GM18517 (cell line): ENCODE measurements around the gene SPINT2.
"Not testable (repeated sequence)": the region's sequence is repeated elsewhere in the genome, so short reads cannot be mapped to it uniquely, and the experiment has no call there.

Experiments used
- ATAC-seq: cut with Tn5 transposase; IDR thresholded peaks from one replicate; pipeline ENCODE4 v1.9.1; 2021; ENCODE audit warnings: mild to moderate bottlenecking, moderate library complexity; ENCODE audit not compliant: unreplicated experiment

SPINT2 gene, protein sequence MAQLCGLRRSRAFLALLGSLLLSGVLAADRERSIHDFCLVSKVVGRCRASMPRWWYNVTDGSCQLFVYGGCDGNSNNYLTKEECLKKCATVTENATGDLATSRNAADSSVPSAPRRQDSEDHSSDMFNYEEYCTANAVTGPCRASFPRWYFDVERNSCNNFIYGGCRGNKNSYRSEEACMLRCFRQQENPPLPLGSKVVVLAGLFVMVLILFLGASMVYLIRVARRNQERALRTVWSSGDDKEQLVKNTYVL

DNA sequence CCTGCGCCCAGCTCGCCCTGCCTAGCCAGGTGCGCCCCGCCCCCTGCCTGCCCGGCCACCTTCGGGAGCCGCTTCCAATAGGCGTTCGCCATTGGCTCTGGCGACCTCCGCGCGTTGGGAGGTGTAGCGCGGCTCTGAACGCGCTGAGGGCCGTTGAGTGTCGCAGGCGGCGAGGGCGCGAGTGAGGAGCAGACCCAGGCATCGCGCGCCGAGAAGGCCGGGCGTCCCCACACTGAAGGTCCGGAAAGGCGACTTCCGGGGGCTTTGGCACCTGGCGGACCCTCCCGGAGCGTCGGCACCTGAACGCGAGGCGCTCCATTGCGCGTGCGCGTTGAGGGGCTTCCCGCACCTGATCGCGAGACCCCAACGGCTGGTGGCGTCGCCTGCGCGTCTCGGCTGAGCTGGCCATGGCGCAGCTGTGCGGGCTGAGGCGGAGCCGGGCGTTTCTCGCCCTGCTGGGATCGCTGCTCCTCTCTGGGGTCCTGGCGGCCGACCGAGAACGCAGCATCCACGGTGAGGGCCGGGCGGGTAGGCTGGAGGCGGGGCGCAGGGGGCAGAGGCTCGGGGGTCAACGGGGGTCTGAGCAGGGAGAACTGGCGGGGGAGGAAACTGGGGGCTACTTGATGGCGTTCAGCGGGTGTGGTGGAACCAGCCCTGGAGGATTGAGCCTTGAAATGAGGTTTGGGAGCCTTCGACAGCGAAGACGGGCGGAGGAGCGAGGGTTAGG is at the start of gene SPINT2:
TSS of gene SPINT2 (plus strand) at position 88 of the 727 bp plus-strand sequence. CDS start at position 408, 320 bp downstream.
- ATAC-seq: no peak

DNA sequence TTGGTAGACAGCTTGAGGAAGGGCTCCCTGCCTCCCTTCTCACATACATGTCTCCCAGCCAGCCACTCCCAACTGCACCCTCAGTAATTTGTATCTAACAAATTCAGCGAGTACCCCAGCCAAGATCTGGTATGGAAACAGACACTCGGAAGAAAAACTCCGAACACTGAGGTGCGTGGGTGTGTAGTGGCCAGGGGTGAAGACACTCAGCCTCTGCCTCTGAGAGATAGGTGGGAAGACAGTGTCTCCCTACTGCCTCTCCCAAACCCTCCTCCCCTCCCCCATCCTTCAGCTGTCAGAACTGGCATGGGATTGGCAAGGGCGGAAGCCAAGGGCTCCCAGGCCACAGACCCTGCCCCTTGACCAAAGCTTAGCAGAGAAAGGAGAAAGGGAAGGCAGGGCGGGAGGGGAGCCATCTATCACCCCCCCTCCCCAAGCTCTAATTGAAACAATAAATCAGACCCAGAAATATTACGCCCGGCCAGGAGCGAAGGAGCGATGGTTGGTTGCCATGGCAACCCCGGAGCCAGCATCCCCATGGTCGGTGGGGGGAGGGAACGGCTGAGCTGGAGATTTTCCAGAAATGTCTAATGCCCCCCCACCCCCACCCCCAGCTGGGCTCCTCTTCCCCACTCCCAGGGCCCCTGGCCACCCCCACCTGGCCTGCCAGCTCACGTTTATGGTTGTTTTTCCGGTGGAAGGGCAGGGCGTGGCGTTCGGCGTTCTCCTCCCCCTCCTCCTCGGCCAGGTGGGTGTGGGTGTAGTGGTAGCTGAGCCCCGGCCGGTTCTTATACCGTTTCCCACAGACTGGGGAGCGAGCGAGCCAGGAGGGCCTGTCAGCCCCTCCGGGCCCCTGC is 47.4 kb upstream of the SPINT2 start:
- ATAC-seq: no peak

DNA sequence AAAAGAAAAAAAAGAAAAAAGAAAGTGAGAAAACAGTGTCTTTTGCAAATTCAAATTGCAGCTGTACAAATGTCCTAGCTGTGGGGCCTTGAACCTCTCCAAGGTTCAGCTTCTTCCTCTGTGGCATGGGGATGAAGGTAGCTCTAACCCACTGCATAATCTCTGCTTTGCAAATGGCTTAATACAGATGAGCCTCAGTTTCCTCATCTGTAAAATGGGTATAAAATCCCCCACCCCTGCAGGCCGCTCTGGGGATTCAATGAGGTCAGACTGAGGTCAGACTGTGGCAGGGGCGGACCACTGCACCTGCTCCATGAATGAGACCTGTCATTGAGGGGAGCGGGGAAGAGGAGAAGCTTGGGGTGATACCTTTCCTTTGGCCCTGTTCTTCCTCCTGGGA is 46.2 kb upstream of the SPINT2 start:
- ATAC-seq: no peak

DNA sequence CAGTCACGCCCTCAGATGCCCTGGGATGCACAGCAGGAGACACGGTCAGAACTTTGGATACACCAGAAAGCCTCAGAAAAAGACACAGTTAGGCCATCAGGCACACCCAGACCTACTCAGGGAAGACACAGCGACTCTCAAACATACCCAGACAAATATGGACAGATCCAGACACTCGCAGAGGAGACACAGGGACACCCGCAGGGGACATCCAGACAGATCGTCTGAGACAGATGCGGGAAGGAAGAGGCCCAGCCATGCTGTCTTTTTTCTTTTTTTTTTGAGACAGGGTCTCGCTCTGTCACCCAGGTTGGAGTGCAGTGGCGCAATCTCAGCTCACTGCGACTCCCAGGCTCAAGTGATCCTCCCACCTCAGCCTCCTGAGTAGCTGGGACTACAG is 45.2 kb upstream of the SPINT2 start:
- no peak for ATAC-seq

DNA sequence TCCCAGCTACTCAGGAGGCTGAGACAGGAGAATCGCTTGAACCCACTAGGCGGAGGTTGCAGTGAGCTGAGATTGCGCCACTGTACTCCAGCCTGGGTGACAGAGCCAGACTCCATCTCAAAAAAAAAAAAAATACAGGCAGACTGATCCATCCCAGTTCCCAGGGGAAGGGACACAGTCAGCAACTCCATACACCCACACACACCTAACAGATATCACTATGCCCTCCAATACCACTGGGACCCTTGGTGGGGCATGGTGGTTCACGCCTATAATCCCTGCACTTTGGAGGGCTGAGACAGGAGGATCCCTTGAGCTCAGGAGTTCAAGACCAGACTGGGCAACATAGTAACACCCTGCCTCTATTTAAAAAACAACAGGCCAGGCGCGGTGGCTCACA is 43.0 kb upstream of the SPINT2 start:
- ATAC-seq: no peak

DNA sequence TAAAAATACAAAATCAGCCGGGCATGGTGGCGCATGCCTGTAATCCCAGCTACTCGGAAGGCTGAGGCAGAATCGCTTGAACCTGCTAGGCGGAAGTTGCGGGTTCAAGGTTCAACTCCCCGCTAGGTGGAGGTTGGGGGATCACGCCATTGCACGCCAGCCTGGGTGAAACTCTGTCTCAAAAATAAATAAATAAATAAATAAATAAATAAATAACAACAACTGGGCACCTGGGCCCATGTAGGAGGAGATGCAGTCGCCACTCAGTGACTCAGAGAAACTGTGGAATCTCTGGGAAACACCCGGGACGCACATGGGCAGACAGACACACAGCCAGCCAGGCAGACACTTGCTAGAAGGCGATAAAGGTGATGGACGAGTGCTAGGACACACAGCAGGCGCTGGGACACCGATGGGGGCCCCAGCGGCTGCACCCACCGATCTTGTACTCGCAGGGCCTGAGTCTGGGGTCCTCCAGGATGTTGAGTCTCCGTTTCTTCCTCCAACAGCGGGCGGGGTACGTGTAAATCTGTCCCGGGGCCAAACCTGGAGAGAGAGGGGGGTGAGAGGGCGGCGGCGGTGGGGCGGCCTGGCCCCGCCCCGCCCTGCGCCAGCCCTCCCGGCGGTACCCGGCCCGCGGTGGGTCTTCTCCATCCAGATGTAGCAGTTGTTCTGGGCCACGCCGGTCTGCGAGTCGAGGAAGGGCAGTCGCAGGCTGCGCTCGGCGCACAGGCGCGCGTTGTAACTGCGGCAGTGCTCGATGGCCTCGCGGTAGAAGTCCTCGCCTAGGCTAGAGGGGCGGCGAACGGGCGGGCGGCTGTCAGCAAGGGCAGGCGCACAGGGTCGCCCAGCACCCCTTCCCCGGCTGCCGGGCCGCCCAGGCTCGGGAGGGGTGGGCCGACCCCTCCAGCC is 42.2 kb upstream of the SPINT2 start:
- no peak for ATAC-seq

DNA sequence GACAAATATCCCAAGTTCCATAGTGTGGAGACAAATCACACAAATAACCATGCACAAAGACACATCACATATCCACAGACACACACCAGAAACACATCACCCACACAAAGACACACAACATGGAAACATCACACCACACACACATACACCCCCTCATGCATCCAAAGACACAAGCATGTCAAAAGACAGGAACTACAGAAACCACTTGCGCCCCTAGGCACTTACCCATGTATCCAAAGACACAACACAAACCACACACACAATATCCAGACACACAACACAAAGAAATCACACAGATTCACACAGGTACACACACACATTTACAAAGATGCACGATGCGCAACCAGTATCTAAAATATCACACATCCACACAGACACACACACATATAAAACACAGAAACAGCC is 41.3 kb upstream of the SPINT2 start:
- ATAC-seq: no peak

DNA sequence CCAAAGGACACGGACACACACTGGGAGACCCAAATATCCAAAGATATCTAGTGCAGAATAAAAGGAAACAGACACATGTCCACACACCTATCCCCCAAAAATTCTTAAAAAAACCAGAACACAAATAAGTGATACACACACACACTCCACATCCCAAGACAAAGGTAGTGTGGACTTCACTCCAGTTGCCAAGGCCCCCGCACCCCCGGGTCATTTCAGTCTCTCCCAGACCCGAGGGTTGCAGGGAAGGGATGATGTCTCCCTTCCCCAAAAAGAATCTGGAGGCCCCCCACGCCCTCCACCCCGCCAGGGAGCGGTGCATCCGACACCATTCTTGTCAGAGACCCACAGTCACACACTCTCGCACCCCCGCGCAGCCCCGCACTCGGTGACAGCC is 40.8 kb upstream of the SPINT2 start:
- no peak for ATAC-seq

DNA sequence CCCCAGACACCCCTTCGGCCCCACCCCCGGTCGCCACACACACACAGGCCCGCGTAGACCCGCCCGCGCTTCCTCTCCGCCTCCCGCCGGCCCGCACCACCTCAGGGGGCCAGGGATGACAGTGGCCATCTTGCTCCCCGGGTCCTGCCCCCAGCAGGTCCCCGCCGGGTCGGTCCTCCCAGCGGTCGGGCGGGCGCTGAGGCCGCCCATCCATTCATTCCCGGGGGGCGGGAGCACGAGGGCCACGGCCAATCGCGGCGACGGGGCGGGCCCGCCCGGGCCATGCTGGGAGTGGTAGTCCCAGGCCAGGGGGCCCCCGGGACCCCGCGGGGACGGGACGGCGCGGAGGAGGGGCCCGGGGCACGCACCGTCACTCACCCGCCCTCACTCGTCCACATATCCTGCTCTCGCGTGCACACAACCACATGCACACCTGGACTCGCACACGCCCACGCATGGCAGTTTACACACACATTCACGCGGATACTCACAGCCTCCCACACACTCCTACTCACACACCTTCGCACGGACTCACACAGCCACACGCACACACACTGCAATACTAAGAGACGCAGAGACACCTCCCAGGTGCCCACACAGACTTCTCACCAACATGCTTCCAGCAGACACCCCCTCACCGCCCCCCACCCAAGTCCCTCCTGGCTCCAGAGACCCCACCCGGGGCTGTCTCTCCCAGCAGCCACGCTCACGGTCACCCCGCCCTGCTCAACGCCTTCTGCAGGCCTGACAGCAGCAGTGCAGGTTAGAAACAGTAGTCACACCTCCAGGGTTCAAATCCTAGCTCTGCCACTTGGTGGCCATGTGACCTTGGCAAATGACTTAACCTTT is 40.1 kb upstream of the SPINT2 start, which contains the start of gene DPF1:
TSS of gene DPF1 (minus strand) at position 209 of the 849 bp plus-strand sequence. CDS start at position 129, 80 bp downstream.
- ATAC-seq: no peak

DNA sequence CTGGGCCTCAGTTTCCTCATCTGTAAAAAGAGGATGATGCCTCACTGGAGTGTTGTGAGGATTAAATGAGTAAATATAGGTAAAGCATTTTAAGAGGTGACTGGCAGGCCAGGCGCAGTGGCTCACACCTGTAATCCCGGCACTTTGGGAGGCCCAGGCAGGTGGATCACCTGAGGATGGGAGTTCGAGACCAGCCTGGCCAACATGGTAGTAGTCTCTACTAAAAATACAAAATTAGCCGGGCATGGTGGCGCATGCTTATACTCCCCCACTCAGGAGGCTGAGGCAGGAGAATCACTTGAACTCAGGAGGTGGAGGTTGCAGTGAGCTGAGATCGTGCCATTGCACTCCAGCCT is 39.5 kb upstream of the SPINT2 start:
- not testable (repeated sequence) for ATAC-seq

DNA sequence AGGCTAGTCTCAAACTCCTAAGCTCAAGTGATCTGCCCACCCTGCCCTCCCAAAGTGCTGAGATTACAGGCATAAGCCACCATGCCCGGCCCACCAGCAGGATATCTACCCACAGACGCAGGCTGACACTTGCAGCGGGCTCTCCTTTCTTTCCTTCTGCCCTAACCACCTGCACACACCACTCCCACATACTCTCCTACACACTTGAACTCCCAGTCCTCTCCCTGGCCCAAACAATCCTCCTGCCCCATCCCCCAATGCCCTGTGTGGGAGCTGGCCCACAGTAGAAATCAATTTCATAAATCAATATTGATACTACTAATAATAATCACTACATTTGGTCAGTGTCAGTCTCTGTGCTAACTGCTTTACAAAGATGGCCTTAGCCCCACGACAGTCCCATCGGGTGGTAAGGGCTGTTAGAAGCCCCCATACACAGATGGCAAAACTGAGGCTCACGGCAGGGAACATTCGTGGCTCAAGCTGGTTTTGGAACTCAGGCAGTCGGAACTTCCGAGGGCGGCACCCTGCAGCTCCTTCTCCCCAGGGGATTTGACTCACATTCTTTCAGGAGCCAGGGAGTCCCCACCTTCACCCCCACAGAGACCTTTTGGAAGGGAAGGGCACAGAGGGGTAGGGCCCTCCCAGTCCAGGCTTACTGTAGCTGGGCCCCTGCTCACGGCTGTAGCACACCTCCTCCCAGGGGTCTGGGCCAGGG is 36.9 kb upstream of the SPINT2 start:
- ATAC-seq: no peak

DNA sequence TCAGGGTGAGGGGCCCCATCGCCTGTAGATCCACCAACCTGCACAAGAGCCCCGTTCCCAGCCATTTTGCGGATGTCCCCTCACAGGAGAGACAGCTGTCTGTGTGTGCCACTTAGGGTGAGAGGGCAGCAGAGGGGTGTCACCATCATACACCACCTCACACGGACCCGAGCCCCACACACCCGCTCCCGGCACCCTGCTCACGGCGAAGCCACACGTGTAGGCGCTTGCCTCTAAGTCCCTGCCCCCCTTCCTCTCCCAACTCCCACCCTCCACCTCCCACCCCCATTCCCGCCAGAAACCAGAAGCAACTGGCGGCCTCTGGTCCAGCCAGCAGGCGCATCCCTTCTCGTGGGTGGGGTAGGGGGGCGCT is 36.4 kb upstream of the SPINT2 start:
- ATAC-seq: no peak

DNA sequence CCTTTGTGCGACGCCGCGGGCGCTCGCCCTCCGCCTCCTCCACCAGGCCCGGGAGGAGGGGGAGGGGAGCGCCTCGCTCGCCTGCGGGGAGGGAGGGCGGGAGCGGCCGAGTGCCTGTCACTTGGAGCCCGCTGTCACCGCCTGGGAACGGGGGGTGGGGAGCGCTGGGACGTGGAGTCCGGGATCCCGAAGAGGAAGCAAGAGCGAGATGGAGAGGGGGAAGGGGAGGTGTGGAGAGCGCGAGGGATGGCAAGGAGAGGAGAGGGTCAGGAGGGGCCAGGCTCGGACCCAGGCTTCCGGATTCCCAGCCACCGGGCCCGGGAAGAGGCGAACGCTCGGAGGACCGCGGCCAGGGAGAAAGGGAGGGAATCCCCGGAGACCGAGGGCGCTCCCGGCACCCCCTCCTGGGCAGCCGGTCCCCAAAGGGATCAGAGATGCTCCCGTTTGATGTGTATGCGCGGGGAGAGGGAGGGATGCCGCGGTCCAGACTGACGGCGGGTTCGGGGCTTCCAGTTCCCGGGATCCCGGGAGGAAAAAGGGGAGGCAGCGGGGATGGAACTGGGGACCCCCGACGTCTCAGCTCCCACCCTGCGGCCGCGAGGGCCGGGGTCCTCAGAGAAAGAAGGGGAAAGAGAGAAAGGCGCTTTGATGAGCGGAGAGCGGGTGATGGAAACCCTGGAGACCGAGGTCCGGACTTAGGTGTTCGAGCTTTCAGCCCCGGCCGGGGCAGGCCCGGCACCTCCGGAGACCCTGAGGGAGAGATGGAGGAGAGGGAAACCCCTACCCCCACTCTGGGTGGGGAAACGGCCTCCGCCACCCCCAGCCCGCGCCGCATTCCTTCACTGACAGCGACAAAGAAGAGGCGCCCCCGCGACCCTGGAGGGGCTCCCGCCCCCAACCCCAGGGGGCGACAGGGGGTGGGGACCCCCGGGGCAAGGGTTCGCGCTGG is 35.6 kb upstream of the SPINT2 start:
- no peak for ATAC-seq

DNA sequence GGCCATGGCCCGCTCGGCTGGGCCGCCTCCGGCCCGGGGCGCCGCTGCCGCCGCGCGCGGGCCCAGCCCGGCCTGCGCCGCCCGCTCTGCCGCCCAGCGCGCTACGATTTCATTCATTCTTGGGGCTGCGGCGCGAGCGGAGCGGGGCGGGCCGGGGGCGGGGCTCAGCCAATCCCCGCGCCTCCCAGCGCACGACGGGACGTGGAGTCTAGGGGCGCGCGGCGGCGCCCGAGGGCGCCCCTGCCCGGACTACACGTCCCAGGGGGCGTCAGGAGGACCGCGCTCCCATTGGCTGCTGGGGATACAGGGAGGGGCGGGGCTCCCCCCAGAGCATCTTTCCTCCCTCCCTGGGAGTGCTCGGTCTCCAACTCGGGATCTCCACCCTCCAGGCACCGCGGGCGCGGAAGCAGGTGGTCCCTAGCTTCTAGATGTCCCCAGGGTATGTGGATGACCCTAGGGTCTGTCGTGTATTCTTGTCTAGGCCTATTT is 34.7 kb upstream of the SPINT2 start:
- ATAC-seq: no peak

DNA sequence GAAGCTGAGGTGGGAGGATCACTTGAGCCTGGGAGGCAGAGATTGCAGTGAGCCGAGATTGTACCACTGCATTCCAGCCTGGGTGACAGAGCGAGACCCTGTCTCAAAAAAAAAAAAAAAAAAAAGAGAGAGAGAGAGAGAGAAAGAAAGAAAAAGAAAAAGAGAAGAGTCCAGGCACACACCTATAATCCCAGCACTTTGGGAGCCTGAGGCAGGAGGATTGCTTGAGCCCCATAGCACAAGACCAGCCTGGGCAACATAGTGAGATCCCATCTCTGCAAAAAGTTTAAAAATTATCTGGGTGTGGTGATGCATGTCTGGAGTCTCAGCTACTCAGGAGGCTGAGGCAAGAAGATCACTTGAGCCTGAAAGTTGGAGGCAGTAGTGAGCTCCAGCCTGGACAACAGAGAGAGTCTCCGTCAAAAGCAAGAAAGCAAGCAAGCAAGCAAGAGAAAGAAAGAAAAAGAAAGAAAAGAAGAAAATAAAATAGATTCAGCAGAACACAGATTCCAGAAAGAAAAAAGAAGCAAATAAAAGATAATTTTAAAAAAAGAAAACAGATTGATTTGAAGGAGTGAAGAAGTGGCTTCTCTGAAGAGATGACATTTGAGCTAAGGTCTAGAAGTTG is 33.8 kb upstream of the SPINT2 start:
- ATAC-seq: not testable (repeated sequence)

DNA sequence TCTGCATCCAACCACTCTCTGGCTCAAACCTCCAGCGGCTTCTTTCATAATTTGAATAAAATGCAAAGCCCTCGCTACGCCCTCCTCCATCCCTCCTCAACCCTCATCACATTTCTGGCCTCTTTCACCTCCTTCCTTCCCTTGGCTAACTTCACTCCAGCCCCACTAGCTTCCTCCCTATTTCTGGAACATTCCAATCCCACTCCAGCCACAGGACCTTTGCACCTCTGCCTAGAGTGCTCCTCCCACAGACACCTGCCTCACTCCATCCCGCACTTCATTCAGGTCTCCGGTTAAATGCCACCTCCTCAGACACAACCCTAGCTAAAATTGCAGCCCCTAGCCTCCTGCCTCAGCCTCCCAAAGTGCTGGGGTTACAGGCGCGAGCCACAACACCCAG is 32.5 kb upstream of the SPINT2 start:
- no peak for ATAC-seq

DNA sequence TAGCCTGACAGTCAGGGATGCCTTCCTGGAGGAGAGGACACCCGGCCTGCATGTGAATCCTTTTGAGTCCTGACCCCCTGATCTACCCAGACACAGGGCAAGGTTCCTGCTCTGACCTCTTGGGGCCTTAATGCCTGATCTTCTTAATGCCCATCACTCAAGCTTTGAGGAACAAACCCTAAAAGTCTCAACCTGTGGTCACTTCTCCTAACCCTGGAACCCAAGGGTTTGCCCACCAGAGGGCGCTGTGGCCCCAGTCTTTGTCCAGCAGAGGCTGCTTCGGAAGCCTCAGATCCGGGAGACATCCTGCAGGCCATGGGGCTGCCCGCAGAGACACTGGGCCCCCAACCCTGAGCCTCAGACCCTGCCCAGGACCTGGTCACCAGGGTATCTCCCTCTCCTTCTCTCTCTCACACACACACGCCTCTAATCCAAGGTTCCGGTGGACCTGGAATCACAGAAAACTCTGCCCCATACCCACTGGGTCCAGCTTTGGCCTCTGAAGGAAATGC is 30.6 kb upstream of the SPINT2 start:
- no peak for ATAC-seq
